ENCODE results near the gene DNAAF9. TPM values are rescaled to one million over a fixed set of nuclear protein-coding genes. Genes with fewer than 3 reads are reported as not detected.
"Not testable (repeated sequence)": the region's sequence is repeated elsewhere in the genome, so short reads cannot be mapped to it uniquely, and the experiment has no call there.

Gene DNAAF9
- total RNA-seq, 1 experiment from 2014 or later: 2.3 TPM

DNA sequence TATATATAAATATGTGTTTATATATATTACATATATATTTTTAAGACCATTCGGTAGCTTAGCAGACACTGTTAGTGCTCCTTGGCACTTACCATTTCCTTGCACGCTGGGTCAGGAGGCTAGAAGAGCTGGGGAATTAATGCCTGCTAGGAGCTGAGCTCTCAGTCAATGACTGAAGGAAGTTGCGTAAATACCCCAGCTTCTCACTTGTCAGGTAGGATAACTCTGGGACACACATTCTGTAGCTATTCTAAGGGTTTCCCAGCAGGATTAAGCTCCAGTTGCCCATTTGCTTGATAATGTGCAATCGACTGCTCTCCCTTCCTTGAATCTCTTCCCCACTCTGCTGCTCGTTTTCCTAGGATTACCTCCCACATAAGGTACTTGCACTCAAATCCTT, 15.7 kb upstream of the DNAAF9 start:
- ATAC-seq (no peak), DNase-seq (no peak)
- Histone ChIP-seq H3K27ac (ENCODE audit: low read length) (no peak overlapping the region), H3K36me3 (ENCODE audit: low read depth, low read length) (no peaks in the 10 kb centered on the region), H3K4me3 (ENCODE audit: low read length) (no peak overlapping the region), H3K4me1 (ENCODE audit: insufficient read depth, low read length) (no peaks in the 10 kb centered on the region), H3K9me2 (replicated peaks; ENCODE audit: low read length) (no peaks in the 10 kb centered on the region), H3K9me3 (ENCODE audit: low read length) (no peaks in the 10 kb centered on the region), H3K4me2 (ENCODE audit: low read length) (no peak overlapping the region), H3F3A (ENCODE audit: low read length, unreplicated experiment) (no peaks in the 10 kb centered on the region), H3K79me2 (ENCODE audit: low read length) (no peaks in the 10 kb centered on the region), H4K20me1 (ENCODE audit: low read length) (no peaks in the 10 kb centered on the region), H3K27me3 (ENCODE audit: low read length) (no peaks in the 10 kb centered on the region), H3K9ac (ENCODE audit: low read length) (no peak overlapping the region), H2AFZ (ENCODE audit: low read length) (no peak overlapping the region)
- POLR2A ChIA-PET (ENCODE audit: unreplicated experiment): no interaction called here
- TF ChIP-seq EZH2phosphoT487 (IDR thresholded peaks at IDR 0.05; ENCODE audit: borderline replicate concordance, low read length) (no peak), EZH2 (IDR thresholded peaks at IDR 0.05; ENCODE audit: low read length, unreplicated experiment) (no peak)
- TF ChIP-seq, protein P1, sequence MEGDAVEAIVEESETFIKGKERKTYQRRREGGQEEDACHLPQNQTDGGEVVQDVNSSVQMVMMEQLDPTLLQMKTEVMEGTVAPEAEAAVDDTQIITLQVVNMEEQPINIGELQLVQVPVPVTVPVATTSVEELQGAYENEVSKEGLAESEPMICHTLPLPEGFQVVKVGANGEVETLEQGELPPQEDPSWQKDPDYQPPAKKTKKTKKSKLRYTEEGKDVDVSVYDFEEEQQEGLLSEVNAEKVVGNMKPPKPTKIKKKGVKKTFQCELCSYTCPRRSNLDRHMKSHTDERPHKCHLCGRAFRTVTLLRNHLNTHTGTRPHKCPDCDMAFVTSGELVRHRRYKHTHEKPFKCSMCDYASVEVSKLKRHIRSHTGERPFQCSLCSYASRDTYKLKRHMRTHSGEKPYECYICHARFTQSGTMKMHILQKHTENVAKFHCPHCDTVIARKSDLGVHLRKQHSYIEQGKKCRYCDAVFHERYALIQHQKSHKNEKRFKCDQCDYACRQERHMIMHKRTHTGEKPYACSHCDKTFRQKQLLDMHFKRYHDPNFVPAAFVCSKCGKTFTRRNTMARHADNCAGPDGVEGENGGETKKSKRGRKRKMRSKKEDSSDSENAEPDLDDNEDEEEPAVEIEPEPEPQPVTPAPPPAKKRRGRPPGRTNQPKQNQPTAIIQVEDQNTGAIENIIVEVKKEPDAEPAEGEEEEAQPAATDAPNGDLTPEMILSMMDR (conservative IDR thresholded peaks at IDR 0.05; ENCODE audit: low read depth, low read length): no peak
- intact Hi-C loops (cut with micrococcal nuclease): no loop called here
- no TSS peak for BruUV-seq (replicated peaks)
- CTCF ChIA-PET: no interaction called here

DNA sequence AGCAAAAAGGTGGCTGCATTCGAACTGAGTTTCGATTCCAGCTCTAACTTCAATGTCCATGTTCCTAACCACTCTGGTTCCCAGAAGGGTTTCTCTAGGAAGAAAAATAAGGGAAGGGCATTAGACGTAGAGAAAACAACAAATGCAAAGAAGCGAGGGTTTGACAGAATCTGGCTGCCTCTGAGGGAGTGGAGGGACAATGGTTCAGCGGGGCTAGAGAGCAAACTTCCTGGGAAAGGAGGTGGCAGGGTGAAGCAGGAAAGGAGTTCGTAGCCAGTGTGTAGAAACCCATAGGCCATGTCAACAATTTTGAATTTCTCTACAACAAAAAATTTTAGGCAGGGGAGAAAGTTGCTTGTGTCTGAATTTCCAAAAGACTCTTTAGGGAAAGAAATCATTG, 14.5 kb upstream of the DNAAF9 start:
- H3K36me3 ChIP-seq (ENCODE audit: low read depth, low read length): no peaks in the 10 kb centered on the region
- H3F3A ChIP-seq (ENCODE audit: low read length, unreplicated experiment): no peaks in the 10 kb centered on the region
- no peaks in the 10 kb centered on the region for H3K9me2 ChIP-seq (replicated peaks; ENCODE audit: low read length)
- no peak overlapping the region for H3K9ac ChIP-seq (ENCODE audit: low read length)
- no peaks in the 10 kb centered on the region for H3K4me1 ChIP-seq (ENCODE audit: insufficient read depth, low read length)
- H2AFZ ChIP-seq (ENCODE audit: low read length): peak overlapping the region; percentile 32; the same call in 1 of the 2 replicates
- CTCF ChIA-PET: no interaction called here
- H4K20me1 ChIP-seq (ENCODE audit: low read length): no peaks in the 10 kb centered on the region
- POLR2A ChIA-PET (ENCODE audit: unreplicated experiment): no interaction called here
- DNase-seq (no peak), ATAC-seq (no peak)
- BruUV-seq (replicated peaks): no TSS peak
- intact Hi-C loops (cut with micrococcal nuclease): no loop called here
- H3K4me3 ChIP-seq (ENCODE audit: low read length): no peak overlapping the region
- H3K4me2 ChIP-seq (ENCODE audit: low read length): no peak overlapping the region
- TF ChIP-seq, protein P1 (conservative IDR thresholded peaks at IDR 0.05; ENCODE audit: low read depth, low read length): no peak
- no peak for TF ChIP-seq EZH2phosphoT487 (IDR thresholded peaks at IDR 0.05; ENCODE audit: borderline replicate concordance, low read length)
- TF ChIP-seq EZH2 (IDR thresholded peaks at IDR 0.05; ENCODE audit: low read length, unreplicated experiment): no peak
- H3K79me2 ChIP-seq (ENCODE audit: low read length): no peaks in the 10 kb centered on the region
- H3K9me3 ChIP-seq (ENCODE audit: low read length): no peaks in the 10 kb centered on the region
- no peak overlapping the region for H3K27ac ChIP-seq (ENCODE audit: low read length)
- no peaks in the 10 kb centered on the region for H3K27me3 ChIP-seq (ENCODE audit: low read length)

DNA sequence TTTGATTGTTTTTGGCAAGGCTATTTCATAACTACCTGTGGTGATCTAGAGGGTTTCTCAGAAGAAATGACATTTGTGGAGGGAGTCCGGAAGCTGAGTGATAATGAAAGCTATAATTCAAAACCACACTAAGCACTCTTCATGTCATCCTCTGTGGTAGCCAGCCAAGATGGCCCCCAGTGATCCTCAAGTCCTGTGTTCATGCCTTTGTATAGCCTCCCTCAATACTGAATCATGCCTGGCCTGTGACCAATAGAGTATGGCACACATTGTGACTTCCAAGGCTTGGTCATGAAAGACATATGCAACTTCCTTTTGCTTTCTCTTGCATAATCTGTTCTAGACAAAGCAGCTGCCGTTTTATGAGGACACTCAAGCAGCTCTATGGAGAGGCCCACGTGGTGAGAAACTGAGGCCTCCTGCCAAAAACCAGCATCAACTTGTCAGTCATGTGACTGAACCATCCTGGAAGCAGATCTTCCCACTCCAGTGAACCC, 12.8 kb upstream of the DNAAF9 start:
- no peaks in the 10 kb centered on the region for H3K27me3 ChIP-seq (ENCODE audit: low read length)
- H2AFZ ChIP-seq (ENCODE audit: low read length): peak overlapping the region; percentile 18; the same call in 1 of the 2 replicates
- ATAC-seq (no peak), DNase-seq (peak; percentile 23)
- CTCF ChIA-PET: interaction anchor here (0.6 kb wide), 1 partner anchor 375 kb away, joined by 3 read pairs; the partner anchor contains the start of gene MRPS26
- no peak overlapping the region for H3K4me2 ChIP-seq (ENCODE audit: low read length)
- no TSS peak for BruUV-seq (replicated peaks)
- POLR2A ChIA-PET (ENCODE audit: unreplicated experiment): no interaction called here
- H3K27ac ChIP-seq (ENCODE audit: low read length): no peak overlapping the region
- intact Hi-C loops (cut with micrococcal nuclease): no loop called here
- H3K36me3 ChIP-seq (ENCODE audit: low read depth, low read length): no peaks in the 10 kb centered on the region
- no peaks in the 10 kb centered on the region for H3F3A ChIP-seq (ENCODE audit: low read length, unreplicated experiment)
- H3K9me3 ChIP-seq (ENCODE audit: low read length): no peaks in the 10 kb centered on the region
- no peaks in the 10 kb centered on the region for H3K79me2 ChIP-seq (ENCODE audit: low read length)
- H4K20me1 ChIP-seq (ENCODE audit: low read length): no peaks in the 10 kb centered on the region
- no peaks in the 10 kb centered on the region for H3K9me2 ChIP-seq (replicated peaks; ENCODE audit: low read length)
- TF ChIP-seq EZH2phosphoT487 (IDR thresholded peaks at IDR 0.05; ENCODE audit: borderline replicate concordance, low read length) (no peak), EZH2 (IDR thresholded peaks at IDR 0.05; ENCODE audit: low read length, unreplicated experiment) (no peak)
- TF ChIP-seq, protein P1 (conservative IDR thresholded peaks at IDR 0.05; ENCODE audit: low read depth, low read length): no peak
- no peak overlapping the region for H3K9ac ChIP-seq (ENCODE audit: low read length)
- no peaks in the 10 kb centered on the region for H3K4me1 ChIP-seq (ENCODE audit: insufficient read depth, low read length)
- H3K4me3 ChIP-seq (ENCODE audit: low read length): no peak overlapping the region

DNA sequence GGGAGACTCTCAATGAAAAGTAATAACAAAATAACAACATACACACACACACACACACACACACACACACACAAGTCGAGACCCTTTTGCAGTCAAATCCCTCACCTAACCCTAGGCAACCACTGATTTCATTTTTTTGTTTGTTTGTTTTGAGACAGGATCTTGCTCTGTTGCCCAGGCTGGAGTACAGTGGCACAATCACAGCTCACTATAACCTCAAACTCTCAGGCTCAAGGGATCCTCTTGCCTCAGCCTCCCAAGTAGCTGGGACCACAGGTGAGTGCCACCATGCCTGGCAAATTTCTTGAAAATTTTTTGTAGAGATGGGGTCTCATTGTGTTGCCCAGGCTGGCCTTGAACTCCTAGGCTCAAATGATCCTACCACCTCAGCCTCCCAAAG, 10.7 kb upstream of the DNAAF9 start:
- CTCF ChIA-PET; H3F3A ChIP-seq (ENCODE audit: low read length, unreplicated experiment); H3K27me3 ChIP-seq (ENCODE audit: low read length); H3K27ac ChIP-seq (ENCODE audit: low read length); intact Hi-C loops (cut with micrococcal nuclease); DNase-seq; H2AFZ ChIP-seq (ENCODE audit: low read length); POLR2A ChIA-PET (ENCODE audit: unreplicated experiment); H3K79me2 ChIP-seq (ENCODE audit: low read length); H3K9me2 ChIP-seq (replicated peaks; ENCODE audit: low read length); H3K9ac ChIP-seq (ENCODE audit: low read length); ATAC-seq; H3K4me1 ChIP-seq (ENCODE audit: insufficient read depth, low read length); BruUV-seq (replicated peaks); H3K36me3 ChIP-seq (ENCODE audit: low read depth, low read length); H4K20me1 ChIP-seq (ENCODE audit: low read length); H3K4me3 ChIP-seq (ENCODE audit: low read length); H3K9me3 ChIP-seq (ENCODE audit: low read length); H3K4me2 ChIP-seq (ENCODE audit: low read length): not testable (repeated sequence)

Data from PC-3 (cell line).